ENCODE measurements around the gene JARID2. TPM values are rescaled to one million over a fixed set of nuclear protein-coding genes. Genes with fewer than 3 reads are reported as not detected.

JARID2 gene
- total RNA-seq, 2 donors from 2014 or later = 9.1 to 10.7 TPM

GRCh38 chr6:15524861-15525401 lies 279.1 kb downstream of the JARID2 start:
- DNase-seq = no peak
- intact Hi-C loops (cut with DNase I) = no loop called here
- H3K27me3 ChIP-seq = no peaks in the 10 kb centered on the region
- H3K4me3 ChIP-seq = no peak overlapping the region
- no peak overlapping the region for H3K27ac ChIP-seq
- H3K4me1 ChIP-seq = no peaks in the 10 kb centered on the region
- TF ChIP-seq, protein P1, sequence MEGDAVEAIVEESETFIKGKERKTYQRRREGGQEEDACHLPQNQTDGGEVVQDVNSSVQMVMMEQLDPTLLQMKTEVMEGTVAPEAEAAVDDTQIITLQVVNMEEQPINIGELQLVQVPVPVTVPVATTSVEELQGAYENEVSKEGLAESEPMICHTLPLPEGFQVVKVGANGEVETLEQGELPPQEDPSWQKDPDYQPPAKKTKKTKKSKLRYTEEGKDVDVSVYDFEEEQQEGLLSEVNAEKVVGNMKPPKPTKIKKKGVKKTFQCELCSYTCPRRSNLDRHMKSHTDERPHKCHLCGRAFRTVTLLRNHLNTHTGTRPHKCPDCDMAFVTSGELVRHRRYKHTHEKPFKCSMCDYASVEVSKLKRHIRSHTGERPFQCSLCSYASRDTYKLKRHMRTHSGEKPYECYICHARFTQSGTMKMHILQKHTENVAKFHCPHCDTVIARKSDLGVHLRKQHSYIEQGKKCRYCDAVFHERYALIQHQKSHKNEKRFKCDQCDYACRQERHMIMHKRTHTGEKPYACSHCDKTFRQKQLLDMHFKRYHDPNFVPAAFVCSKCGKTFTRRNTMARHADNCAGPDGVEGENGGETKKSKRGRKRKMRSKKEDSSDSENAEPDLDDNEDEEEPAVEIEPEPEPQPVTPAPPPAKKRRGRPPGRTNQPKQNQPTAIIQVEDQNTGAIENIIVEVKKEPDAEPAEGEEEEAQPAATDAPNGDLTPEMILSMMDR (IDR thresholded peaks at IDR 0.05) = no peak
- no peak overlapping the region for H3K9ac ChIP-seq (ENCODE audit: low read depth in 2 of 2, low read length in 2 of 2)
- H3K9me3 ChIP-seq = no peaks in the 10 kb centered on the region
- no peaks in the 10 kb centered on the region for H3K36me3 ChIP-seq

GRCh38 chr6:15526212-15526701 lies 280.4 kb downstream of the JARID2 start:
- intact Hi-C loops (cut with DNase I) = no loop called here
- Histone ChIP-seq H3K9ac (ENCODE audit: low read depth in 2 of 2, low read length in 2 of 2) (no peak overlapping the region), H3K36me3 (no peaks in the 10 kb centered on the region), H3K4me3 (no peak overlapping the region), H3K27ac (no peak overlapping the region), H3K9me3 (no peaks in the 10 kb centered on the region), H3K27me3 (no peaks in the 10 kb centered on the region), H3K4me1 (no peaks in the 10 kb centered on the region)
- TF ChIP-seq, protein P1 (IDR thresholded peaks at IDR 0.05) = no peak
- no peak for DNase-seq

DNA sequence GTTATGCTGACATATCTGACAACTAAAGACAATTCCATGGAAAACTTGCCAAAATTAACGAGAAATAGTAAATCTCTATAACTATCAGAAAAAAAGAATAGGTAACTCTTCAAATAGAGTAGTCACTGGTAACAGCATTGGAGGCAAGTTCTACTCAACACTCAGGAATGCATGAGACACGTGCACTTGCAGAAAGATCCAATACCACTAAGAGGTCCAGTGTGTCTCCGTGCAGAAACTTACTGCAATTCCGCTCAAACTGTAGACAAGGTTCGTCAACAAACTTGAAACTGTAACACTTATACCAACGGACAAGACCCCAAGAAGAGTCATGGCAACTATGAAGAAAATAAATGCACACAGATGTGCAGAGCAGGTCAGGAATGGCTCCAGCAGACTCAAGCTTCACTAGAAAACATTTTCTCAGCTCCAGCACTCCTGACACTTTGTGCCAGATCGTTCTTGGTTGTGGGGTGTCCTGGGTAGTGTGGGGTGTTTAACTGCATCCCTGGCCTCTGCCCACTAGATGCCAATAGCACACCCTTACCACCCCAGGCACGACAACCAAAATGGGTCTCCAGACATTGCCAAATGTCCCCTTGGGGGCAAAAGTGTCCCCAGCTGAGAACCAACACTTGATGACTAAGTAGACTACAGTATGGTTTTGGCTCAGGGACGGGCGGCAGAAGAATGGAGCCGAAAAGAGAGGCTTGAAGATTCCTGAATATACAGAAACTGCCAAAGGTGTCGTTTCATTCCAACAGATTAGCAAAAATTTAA lies 282.2 kb downstream of the JARID2 start:
- DNase-seq = no peak
- Histone ChIP-seq H3K9me3 (no peaks in the 10 kb centered on the region), H3K4me1 (no peaks in the 10 kb centered on the region), H3K27ac (no peak overlapping the region), H3K36me3 (no peaks in the 10 kb centered on the region), H3K9ac (ENCODE audit: low read depth in 2 of 2, low read length in 2 of 2) (no peak overlapping the region), H3K27me3 (no peaks in the 10 kb centered on the region), H3K4me3 (no peak overlapping the region)
- TF ChIP-seq, protein P1 (IDR thresholded peaks at IDR 0.05) = no peak
- intact Hi-C loops (cut with DNase I) = no loop called here

GRCh38 chr6:15528870-15529269 lies 283.0 kb downstream of the JARID2 start:
- Histone ChIP-seq H3K9me3 (no peaks in the 10 kb centered on the region), H3K27me3 (no peaks in the 10 kb centered on the region), H3K27ac (no peak overlapping the region), H3K36me3 (no peaks in the 10 kb centered on the region), H3K4me1 (no peaks in the 10 kb centered on the region), H3K9ac (ENCODE audit: low read depth in 2 of 2, low read length in 2 of 2) (no peak overlapping the region), H3K4me3 (no peak overlapping the region)
- TF ChIP-seq, protein P1 (IDR thresholded peaks at IDR 0.05) = no peak
- intact Hi-C loops (cut with DNase I) = no loop called here
- DNase-seq = no peak

- H3K27ac ChIP-seq = no peak overlapping the region
- no peak overlapping the region for H3K9ac ChIP-seq (ENCODE audit: low read depth in 2 of 2, low read length in 2 of 2)
- H3K4me1 ChIP-seq = no peaks in the 10 kb centered on the region
- intact Hi-C loops (cut with DNase I) = no loop called here
- no peak for DNase-seq
- H3K36me3 ChIP-seq = no peaks in the 10 kb centered on the region
- TF ChIP-seq, protein P1 (IDR thresholded peaks at IDR 0.05) = no peak
- no peaks in the 10 kb centered on the region for H3K27me3 ChIP-seq
- H3K4me3 ChIP-seq = no peak overlapping the region
- H3K9me3 ChIP-seq = no peaks in the 10 kb centered on the region
Measured at GRCh38 chr6:15530411-15530810, 284.5 kb downstream of the JARID2 start.

Data from colonic mucosa (tissue), 4 donors.